Measurements from ENCODE around the gene ICAM5. TPM values are rescaled to one million over a fixed set of nuclear protein-coding genes. Genes with fewer than 3 reads are reported as not detected.
"Not testable (repeated sequence)": the region's sequence is repeated elsewhere in the genome, so short reads cannot be mapped to it uniquely, and the experiment has no call there.

The ICAM5 gene
- total RNA-seq, 1 experiment from 2014 or later, result 14.8 TPM

GRCh38 chr19:10334588-10335351 is 45.0 kb downstream of the ICAM5 start:
- in situ Hi-C loops (cut with HindIII; ENCODE audit: low sequenced_read_pairs), result no loop called here
- peak; percentile 72 for DNase-seq (ENCODE audit: low spot score)

- no peak for DNase-seq (ENCODE audit: low spot score)
Measured at GRCh38 chr19:10335352-10335985, 45.7 kb downstream of the ICAM5 start.

GRCh38 chr19:10336725-10337124 is 47.0 kb downstream of the ICAM5 start:
- in situ Hi-C loops (cut with HindIII; ENCODE audit: low sequenced_read_pairs), result not testable (repeated sequence)

More at GRCh38 chr19:10335352-10335985, 45.7 kb downstream of the ICAM5 start:
- in situ Hi-C loops (cut with HindIII; ENCODE audit: low sequenced_read_pairs), result no loop called here

GRCh38 chr19:10338940-10339339 is 49.2 kb downstream of the ICAM5 start:
- in situ Hi-C loops (cut with HindIII; ENCODE audit: low sequenced_read_pairs), result no loop called here
- DNase-seq (ENCODE audit: low spot score), result no peak

More at GRCh38 chr19:10336725-10337124, 47.0 kb downstream of the ICAM5 start:
- DNase-seq (ENCODE audit: low spot score), result not testable (repeated sequence)

GRCh38 chr19:10339380-10339960 is 49.7 kb downstream of the ICAM5 start, which contains the start of gene ICAM3:
Gene ICAM3, minus strand, starts transcription at chr19:10339624. Its CDS starts 10 bp downstream, at chr19:10339614.
- in situ Hi-C loops (cut with HindIII; ENCODE audit: low sequenced_read_pairs), result no loop called here
- no peak for DNase-seq (ENCODE audit: low spot score)

GRCh38 chr19:10339977-10340376 is 50.2 kb downstream of the ICAM5 start:
- in situ Hi-C loops (cut with HindIII; ENCODE audit: low sequenced_read_pairs), result no loop called here

GRCh38 chr19:10343495-10343894 is 53.7 kb downstream of the ICAM5 start:
- no peak for DNase-seq (ENCODE audit: low spot score)
- in situ Hi-C loops (cut with HindIII; ENCODE audit: low sequenced_read_pairs), result no loop called here

More at GRCh38 chr19:10339977-10340376, 50.2 kb downstream of the ICAM5 start:
- DNase-seq (ENCODE audit: low spot score), result no peak

- DNase-seq (ENCODE audit: low spot score), result no peak
- in situ Hi-C loops (cut with HindIII; ENCODE audit: low sequenced_read_pairs), result no loop called here
Measured at GRCh38 chr19:10344780-10345179, 55.0 kb downstream of the ICAM5 start.

Other genes starting within 250 kb of the ICAM5 start
- gene SHFL, start 203.6 kb upstream of the ICAM5 start, total RNA-seq (2014; rRNA removed; shearing (Covaris generic)), result 9.5 and 10.8 TPM in 2 replicates
- 0.18 and 0.64 TPM in 2 replicates for gene ANGPTL6, start 187.3 kb upstream of the ICAM5 start, total RNA-seq (2014; rRNA removed; shearing (Covaris generic))
- 77.4 and 104 TPM in 2 replicates for gene PPAN, start 183.6 kb upstream of the ICAM5 start, total RNA-seq (2014; rRNA removed; shearing (Covaris generic))
- 6.6 and 8.0 TPM in 2 replicates for gene P2RY11, start 178.3 kb upstream of the ICAM5 start, total RNA-seq (2014; rRNA removed; shearing (Covaris generic))
- 356 and 383 TPM in 2 replicates for gene EIF3G, start 170.1 kb upstream of the ICAM5 start, total RNA-seq (2014; rRNA removed; shearing (Covaris generic))
- 36.9 and 72.9 TPM in 2 replicates for gene DNMT1, start 95.0 kb upstream of the ICAM5 start, total RNA-seq (2014; rRNA removed; shearing (Covaris generic))
- 8.0 and 14.0 TPM in 2 replicates for gene S1PR2, start 58.6 kb upstream of the ICAM5 start, total RNA-seq (2014; rRNA removed; shearing (Covaris generic))
- gene MRPL4, start 37.7 kb upstream of the ICAM5 start, total RNA-seq (2014; rRNA removed; shearing (Covaris generic)), result 134 and 137 TPM in 2 replicates
- gene ICAM1, start 18.8 kb upstream of the ICAM5 start, total RNA-seq (2014; rRNA removed; shearing (Covaris generic)), result 14.5 and 16.9 TPM in 2 replicates
- 2.4 and 7.1 TPM in 2 replicates for gene ICAM4, start 3.0 kb upstream of the ICAM5 start, total RNA-seq (2014; rRNA removed; shearing (Covaris generic))
- 0.55 and 1.6 TPM in 2 replicates for gene ZGLP1, start 19.9 kb downstream of the ICAM5 start, total RNA-seq (2014; rRNA removed; shearing (Covaris generic))
- 25.2 and 26.2 TPM in 2 replicates for gene FDX2, start 26.1 kb downstream of the ICAM5 start, total RNA-seq (2014; rRNA removed; shearing (Covaris generic))
- gene RAVER1, start 43.6 kb downstream of the ICAM5 start, total RNA-seq (2014; rRNA removed; shearing (Covaris generic)), result 21.8 and 22.7 TPM in 2 replicates
- 21.8 and 23.8 TPM in 2 replicates for gene ICAM3, start 49.7 kb downstream of the ICAM5 start, total RNA-seq (2014; rRNA removed; shearing (Covaris generic))
- 82.0 and 134 TPM in 2 replicates for gene TYK2, start 90.6 kb downstream of the ICAM5 start, total RNA-seq (2014; rRNA removed; shearing (Covaris generic))
- 298 and 319 TPM in 2 replicates for gene CDC37, start 113.6 kb downstream of the ICAM5 start, total RNA-seq (2014; rRNA removed; shearing (Covaris generic))
- gene PDE4A, start 130.6 kb downstream of the ICAM5 start, total RNA-seq (2014; rRNA removed; shearing (Covaris generic)), result 7.6 and 10.7 TPM in 2 replicates
- 141 and 143 TPM in 2 replicates for gene KEAP1, start 213.4 kb downstream of the ICAM5 start, total RNA-seq (2014; rRNA removed; shearing (Covaris generic))
- 13.5 and 22.1 TPM in 2 replicates for gene S1PR5, start 227.5 kb downstream of the ICAM5 start, total RNA-seq (2014; rRNA removed; shearing (Covaris generic))